ENCODE results near the gene L3MBTL3. TPM values are rescaled to one million over a fixed set of nuclear protein-coding genes. Genes with fewer than 3 reads are reported as not detected.

Gene L3MBTL3
- total RNA-seq, 1 experiment from 2014 or later = 4.7 TPM

- H3K27me3 ChIP-seq (ENCODE audit: insufficient read depth, low read length) = no peaks in the 10 kb centered on the region
- H3K4ac ChIP-seq (ENCODE audit: low read depth, low read length) = no peak overlapping the region
- Mint-ChIP-seq H3K9me3 (peaks cover 9 to 12% of the 10 kb centered on the region in 2 experiments; a peak in 3 of 5 replicates), H3K36me3 (ENCODE audit: insufficient read depth in 1 of 3, low read depth in 3 of 3) (peaks cover 0 to 18% (median 13%) of the 10 kb centered on the region in 3 experiments; a peak in 6 of 7 replicates), H3K27me3 (ENCODE audit: low read depth) (no peaks in the 10 kb centered on the region), H3K4me1 (peaks cover 6% of the 10 kb centered on the region in 2 experiments), H3K27ac (no peak overlapping the region), H3K4me3 (no peak overlapping the region)
- no peaks in the 10 kb centered on the region for H3K79me1 ChIP-seq (ENCODE audit: insufficient read depth, low read depth, low read length, poor library complexity, severe bottlenecking)
- no peak overlapping the region for H2AK5ac ChIP-seq (ENCODE audit: insufficient read length, low read length)
- no peak overlapping the region for H3K14ac ChIP-seq (ENCODE audit: insufficient read depth, low read length)
- H3T11ph ChIP-seq (ENCODE audit: low read length) = no peak overlapping the region
- H2BK120ac ChIP-seq (ENCODE audit: low read depth, low read length, poor library complexity, severe bottlenecking) = no peak overlapping the region
- no peak for TF ChIP-seq CTCF (conservative IDR thresholded peaks at IDR 0.05)
- H2BK15ac ChIP-seq (ENCODE audit: low read depth, low read length) = no peak overlapping the region
- no peak overlapping the region for H3K23ac ChIP-seq (ENCODE audit: insufficient read length, low read depth, low read length)
- no peak overlapping the region for H3K9ac ChIP-seq (ENCODE audit: extremely low read depth, insufficient read length, low read length)
- H4K8ac ChIP-seq (replicated peaks; ENCODE audit: insufficient read length, low read depth, low read length) = no peak overlapping the region
- no peak overlapping the region for H2BK12ac ChIP-seq (ENCODE audit: insufficient read length, low read depth, low read length)
- no peaks in the 10 kb centered on the region for H3K9me3 ChIP-seq (ENCODE audit: control insufficient read depth, low read depth, low read length)
- H4K5ac ChIP-seq (ENCODE audit: insufficient read length, low read depth, low read length) = no peak overlapping the region
- H4K91ac ChIP-seq (ENCODE audit: insufficient read length, low read depth, low read length) = no peak overlapping the region
- no peak overlapping the region for H3K27ac ChIP-seq (ENCODE audit: insufficient read length, low read depth, low read length)
- H3K4me2 ChIP-seq (ENCODE audit: insufficient read depth, insufficient read length, low read length) = no peak overlapping the region
- no peak overlapping the region for H3K18ac ChIP-seq (ENCODE audit: insufficient read length, low read depth, low read length)
- H2AFZ ChIP-seq (ENCODE audit: low read length) = no peak overlapping the region
- H4K20me1 ChIP-seq (ENCODE audit: control insufficient read depth, insufficient read depth, insufficient read length) = no peaks in the 10 kb centered on the region
- WGBS (ENCODE audit: extremely low coverage, insufficient read length, low lambda C conversion rate) = no CpG with 5 or more reads among the region's 2 CpGs
- H3K56ac ChIP-seq (ENCODE audit: insufficient read length, low read depth, low read length) = no peak overlapping the region
- H3K79me2 ChIP-seq (ENCODE audit: insufficient read depth, low read length) = no peaks in the 10 kb centered on the region
- DNase-seq = no peak
- H3K4me1 ChIP-seq (ENCODE audit: insufficient read depth, low read length) = no peaks in the 10 kb centered on the region
- no peaks in the 10 kb centered on the region for H3K23me2 ChIP-seq (ENCODE audit: insufficient read length, low read depth, low read length, poor library complexity, severe bottlenecking)
- no peak overlapping the region for H2BK5ac ChIP-seq (ENCODE audit: insufficient read length, low read length)
- no peak overlapping the region for H2BK20ac ChIP-seq (ENCODE audit: low read depth, low read length, poor library complexity, severe bottlenecking)
Measured at GRCh38 chr6:130158056-130158455, 139.7 kb downstream of the L3MBTL3 start.
